HG02759 (cell line): ENCODE data around the gene ZNF580.

ENCODE experiments used
- ATAC-seq: cut with Tn5 transposase; IDR thresholded peaks from one replicate; pipeline ENCODE4 v1.9.1; 2021; ENCODE audit warnings: mild to moderate bottlenecking, moderate library complexity; ENCODE audit not compliant: unreplicated experiment

The ZNF580 gene

GRCh38 chr19:55605637-55606470 is 34.9 kb upstream of the ZNF580 start, which contains the start of gene ZNF865:
TSS of gene ZNF865 (plus strand) at chr19:55605647. CDS start at chr19:55613619, 7,972 bp downstream.
- ATAC-seq, result peak; percentile 28

DNA sequence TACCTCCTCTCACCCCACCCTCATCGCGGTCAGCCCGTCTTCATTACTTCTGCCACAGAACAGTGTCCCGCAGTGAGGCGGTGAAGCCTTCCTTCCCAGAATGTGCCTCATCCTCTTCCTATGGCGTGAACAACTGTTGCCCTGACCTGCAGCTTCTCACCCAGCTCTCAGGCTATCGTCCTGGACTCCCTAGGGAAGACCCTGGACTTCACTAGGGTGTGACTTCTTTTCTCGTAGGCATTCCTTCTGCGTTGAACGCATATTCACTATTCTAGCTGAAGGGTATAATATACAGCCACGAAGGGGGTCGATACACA is 34.4 kb upstream of the ZNF580 start:
- ATAC-seq, result no peak

GRCh38 chr19:55606817-55607216 is 34.0 kb upstream of the ZNF580 start:
- no peak for ATAC-seq

DNA sequence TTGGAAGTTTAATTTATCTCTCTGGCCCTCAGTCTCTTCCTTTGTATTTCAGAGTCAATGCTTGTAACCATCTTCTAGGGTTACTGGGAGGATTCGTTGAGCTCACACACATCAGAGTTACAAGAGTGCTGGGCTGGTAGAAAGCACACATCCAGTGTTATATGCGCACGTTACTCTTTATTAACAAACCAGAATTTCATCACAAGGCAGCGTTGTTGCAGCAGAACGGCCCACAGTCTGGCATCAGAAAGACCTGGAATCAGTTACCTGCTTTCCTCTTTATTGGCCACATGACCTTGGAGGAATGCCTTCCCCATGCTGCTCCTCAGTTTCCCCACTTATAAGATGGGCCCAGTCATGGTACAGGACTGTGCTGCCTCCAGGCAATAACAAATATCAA is 31.5 kb upstream of the ZNF580 start:
- ATAC-seq, result no peak

DNA sequence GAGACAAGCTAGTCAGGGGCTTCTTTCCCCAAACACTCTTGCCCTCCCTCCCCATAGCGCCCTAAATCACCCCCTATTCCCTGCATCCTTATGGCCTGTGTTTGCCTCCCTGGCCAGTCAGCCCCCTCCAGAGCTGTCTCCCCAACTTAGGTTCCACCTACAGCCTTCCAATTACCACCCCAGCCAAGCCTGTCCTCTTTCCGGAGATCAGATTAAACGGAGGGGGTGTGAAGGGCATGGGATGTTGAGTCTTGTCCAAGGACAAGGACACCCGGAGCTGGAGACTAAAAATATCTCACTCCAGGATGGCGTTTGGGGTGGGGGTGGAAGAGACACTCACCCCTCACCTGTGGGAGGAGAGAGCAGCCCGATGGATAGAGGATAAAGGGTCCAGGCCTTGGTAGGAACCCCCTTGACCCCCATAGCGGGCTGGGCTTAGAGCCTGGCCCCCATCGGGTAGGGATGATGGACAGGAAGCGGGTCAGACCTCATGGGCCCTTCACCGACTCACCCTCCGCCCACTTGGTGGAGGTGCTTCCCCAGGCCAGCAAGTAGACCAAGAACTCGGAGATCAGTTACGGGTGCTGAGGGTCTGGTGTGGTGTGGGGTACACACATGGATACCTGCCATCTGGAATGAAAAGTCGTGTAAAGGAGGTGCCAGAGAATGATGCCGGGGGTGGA is 29.4 kb upstream of the ZNF580 start:
- no peak for ATAC-seq

DNA sequence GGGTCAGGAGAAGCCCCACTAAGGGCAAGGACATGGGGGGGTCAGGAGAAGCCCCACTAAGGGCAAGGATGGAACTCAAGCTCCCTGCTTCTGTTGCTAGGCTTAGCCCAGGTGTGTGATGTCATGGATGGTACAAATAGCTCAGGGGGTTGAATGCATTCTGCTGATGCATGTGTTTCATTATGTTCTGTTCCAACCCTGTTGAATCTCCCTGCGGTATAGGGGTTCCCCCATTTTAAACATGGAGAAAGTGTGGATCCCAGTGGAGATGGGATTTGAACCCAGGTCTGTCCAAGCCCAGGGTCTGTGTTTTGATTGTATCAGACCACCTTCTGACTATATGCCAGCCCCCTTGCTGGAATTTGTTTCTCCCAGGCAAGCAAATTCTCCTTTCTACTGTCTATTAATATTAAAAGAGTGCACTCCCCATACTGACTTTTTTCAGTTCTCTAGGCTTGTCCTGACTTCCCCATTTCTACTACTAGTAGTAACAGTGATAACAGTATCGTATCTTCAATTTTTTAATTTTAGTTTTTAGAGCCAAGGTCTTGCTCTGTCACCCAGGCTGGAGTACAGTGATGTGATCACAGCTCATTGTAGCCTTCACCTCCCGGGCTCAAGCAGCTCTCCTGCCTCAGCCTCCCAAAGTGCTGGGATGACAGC is 28.7 kb upstream of the ZNF580 start:
- no peak for ATAC-seq

- no peak for ATAC-seq
These were observed 27.4 kb upstream of the ZNF580 start for GRCh38 chr19:55613396-55613795.

DNA sequence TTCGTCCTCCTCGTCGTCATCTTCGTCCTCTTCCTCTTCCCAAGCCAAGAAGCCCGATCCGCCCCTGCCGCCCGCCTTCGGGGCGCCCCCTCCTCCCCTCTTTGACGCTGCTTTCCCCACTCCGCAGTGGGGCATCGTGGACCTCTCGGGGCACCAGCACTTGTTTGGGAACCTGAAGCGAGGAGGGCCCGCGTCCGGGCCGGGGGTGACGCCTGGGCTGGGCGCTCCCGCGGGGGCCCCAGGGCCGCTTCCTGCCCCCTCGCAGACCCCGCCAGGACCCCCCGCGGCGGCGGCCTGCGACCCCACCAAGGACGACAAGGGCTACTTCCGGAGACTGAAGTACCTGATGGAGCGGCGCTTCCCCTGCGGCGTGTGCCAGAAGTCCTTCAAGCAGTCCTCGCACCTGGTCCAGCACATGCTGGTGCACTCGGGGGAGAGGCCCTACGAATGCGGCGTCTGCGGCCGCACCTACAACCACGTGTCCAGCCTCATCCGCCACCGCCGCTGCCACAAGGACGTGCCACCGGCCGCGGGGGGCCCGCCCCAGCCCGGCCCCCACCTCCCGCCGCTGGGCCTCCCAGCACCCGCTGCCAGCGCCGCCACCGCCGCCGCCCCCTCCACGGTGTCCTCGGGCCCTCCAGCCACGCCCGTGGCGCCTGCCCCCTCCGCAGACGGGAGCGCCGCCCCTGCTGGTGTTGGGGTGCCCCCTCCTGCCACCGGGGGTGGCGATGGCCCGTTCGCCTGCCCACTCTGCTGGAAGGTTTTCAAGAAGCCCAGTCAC is 26.7 kb upstream of the ZNF580 start:
- no peak for ATAC-seq

- no peak for ATAC-seq
These were observed 25.9 kb upstream of the ZNF580 start for GRCh38 chr19:55614711-55615542.

GRCh38 chr19:55615543-55616394 is 25.0 kb upstream of the ZNF580 start:
- ATAC-seq, result no peak

DNA sequence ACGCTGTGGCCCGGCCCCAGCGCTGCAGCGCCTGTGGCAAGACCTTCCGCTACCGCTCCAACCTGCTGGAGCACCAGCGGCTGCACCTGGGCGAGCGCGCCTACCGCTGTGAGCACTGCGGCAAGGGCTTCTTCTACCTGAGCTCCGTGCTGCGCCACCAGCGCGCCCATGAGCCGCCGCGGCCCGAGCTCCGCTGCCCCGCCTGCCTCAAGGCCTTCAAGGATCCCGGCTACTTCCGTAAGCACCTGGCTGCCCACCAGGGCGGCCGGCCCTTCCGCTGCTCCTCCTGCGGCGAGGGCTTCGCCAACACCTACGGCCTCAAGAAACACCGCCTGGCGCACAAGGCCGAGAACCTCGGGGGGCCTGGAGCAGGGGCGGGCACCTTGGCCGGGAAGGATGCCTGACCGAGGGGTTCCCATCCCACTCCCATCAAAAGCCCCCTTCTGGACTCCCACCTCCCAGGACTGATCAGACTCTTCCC is 24.4 kb upstream of the ZNF580 start:
- ATAC-seq, result no peak

- ATAC-seq, result no peak
These were observed 23.4 kb upstream of the ZNF580 start for GRCh38 chr19:55617426-55617825.

DNA sequence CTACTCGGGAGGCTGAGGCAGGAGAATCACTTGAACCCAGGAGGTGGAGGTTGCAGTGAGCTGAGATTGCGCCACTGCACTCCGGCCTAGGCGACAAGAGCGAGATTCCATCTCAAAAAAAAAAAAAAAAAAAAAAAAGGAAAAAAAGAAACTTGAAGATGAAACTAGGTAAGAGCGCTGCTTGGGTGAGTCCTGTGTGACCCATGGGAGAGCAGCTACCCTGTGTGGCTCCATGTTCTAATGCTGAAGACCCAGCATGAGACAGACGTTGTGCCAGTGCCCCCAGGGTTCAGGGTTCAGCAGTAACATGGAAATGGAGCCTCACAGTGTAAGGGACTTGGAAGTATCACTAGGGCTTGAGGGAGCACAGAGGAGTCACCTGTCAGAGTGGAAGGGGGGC is 22.4 kb upstream of the ZNF580 start:
- no peak for ATAC-seq

- no peak for ATAC-seq
These were observed 21.5 kb upstream of the ZNF580 start for GRCh38 chr19:55619286-55619685.

DNA sequence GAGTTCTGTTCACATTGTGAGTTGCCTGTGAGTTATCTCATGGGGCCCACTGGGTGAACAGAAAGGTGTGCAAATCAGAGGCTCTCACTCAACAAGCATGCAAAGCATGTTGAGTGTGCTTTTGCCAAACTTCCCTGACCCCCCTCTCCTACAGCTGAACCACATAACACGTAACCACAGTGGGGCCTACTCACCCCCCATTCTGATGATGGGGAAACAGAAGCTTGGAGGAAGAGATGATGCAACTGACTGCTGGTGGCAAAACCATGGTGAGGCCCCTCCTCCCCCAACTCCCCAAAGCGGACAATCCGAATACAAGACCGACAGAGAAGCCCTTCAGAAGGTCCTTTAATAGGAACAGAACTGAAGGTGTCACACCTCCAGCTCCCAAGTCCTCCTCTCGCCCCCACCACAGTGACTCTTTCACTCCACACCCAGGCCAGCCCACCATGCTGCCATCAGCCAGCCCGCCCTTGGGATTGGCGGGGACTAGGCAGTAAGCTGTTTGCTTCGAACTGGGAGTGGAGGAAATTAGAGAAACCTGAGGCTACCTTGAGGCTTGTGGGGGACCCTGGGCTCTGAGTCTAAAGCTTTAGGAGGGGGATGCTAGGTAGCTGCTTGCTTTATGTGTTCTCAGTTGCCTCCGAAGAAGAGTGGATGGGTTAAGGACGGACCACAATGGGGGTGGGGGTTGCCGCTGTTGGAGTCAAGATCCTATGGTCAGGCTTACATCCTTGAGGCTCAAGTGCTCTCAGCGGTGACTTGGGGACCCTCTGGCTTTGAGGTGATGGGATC is 20.2 kb upstream of the ZNF580 start:
- ATAC-seq, result no peak

GRCh38 chr19:55621205-55621672 is 19.6 kb upstream of the ZNF580 start:
- no peak for ATAC-seq

DNA sequence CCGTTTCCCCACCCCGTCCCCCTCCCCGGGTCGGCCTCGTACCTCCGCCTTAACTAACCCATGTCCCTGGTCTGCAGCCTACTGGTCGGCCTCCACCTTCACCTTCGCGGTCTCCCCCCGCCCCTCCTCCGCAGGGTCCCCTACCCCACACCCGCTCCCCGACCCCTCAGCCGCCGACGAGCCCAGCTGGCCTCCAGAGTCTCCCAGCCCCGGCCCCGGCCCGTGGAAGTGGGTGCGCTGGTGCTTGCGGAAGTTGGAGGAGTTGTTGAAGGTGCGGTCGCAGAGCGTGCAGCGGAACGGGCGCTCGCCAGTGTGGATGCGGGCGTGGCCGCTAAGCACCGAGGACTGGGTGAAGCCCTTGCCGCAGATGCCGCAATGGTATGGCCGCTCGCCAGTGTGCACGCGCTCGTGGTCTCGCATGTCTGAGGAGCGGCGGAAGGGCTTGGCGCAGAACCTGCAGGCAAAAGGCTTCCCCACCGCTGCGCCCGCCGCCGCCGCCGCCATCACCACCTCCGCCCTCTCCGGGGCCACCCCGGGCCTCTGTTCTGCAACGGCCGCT is 19.1 kb upstream of the ZNF580 start:
- ATAC-seq, result no peak
